HEK293 (cell line): ENCODE data around the gene PTGER2.
A peak's percentile ranks its signal among the peaks of the same experiment; 100 is the strongest.

Source experiments
- BCL11B ChIP-seq: fragments of 450-650 bp; formaldehyde crosslinking; IDR thresholded peaks from 2 replicates; pipeline ENCODE4 v1.5.1; 2016; ENCODE audit warnings: low read depth, missing biosample characterization, missing genetic modification characterization
- GFI1B ChIP-seq: fragments of 450-650 bp; formaldehyde crosslinking; IDR thresholded peaks from 2 replicates; pipeline ENCODE4 v1.5.1; 2016; ENCODE audit warnings: missing biosample characterization, missing genetic modification characterization
- HOXA7 ChIP-seq: sonication (generic); formaldehyde crosslinking; IDR thresholded peaks from 2 replicates; pipeline ENCODE4 v1.8.1; 2022; ENCODE audit warnings: missing genetic modification reagents, borderline replicate concordance
- MZF1 ChIP-seq: fragments of 450-650 bp; formaldehyde crosslinking; IDR thresholded peaks from 2 replicates; pipeline ENCODE4 v1.5.1; 2017; ENCODE audit warnings: missing biosample characterization, missing genetic modification characterization, borderline replicate concordance
- OVOL3 ChIP-seq: fragments of 450-650 bp; formaldehyde crosslinking; IDR thresholded peaks from 2 replicates; pipeline ENCODE4 v1.5.1; 2016; ENCODE audit warnings: missing biosample characterization, missing genetic modification characterization
- REPIN1 ChIP-seq: fragments of 450-650 bp; formaldehyde crosslinking; IDR thresholded peaks from 2 replicates; pipeline ENCODE4 v1.5.1; 2017; ENCODE audit warnings: missing biosample characterization, missing genetic modification characterization, low read depth
- YY1 ChIP-seq: fragments of 450-650 bp; formaldehyde crosslinking; IDR thresholded peaks from 2 replicates; pipeline ENCODE4 v1.5.1; 2018; ENCODE audit warnings: missing biosample characterization, missing genetic modification characterization
- ZFP3 ChIP-seq: fragments of 450-650 bp; formaldehyde crosslinking; IDR thresholded peaks from 2 replicates; pipeline ENCODE4 v1.5.1; 2016; ENCODE audit warnings: low read depth, missing biosample characterization, missing genetic modification characterization
- ZNF174 ChIP-seq: fragments of 450-650 bp; formaldehyde crosslinking; IDR thresholded peaks from 2 replicates; pipeline ENCODE4 v1.5.0; 2017; ENCODE audit warnings: missing biosample characterization, mild to moderate bottlenecking, missing genetic modification characterization
- ZNF19 ChIP-seq: fragments of 450-650 bp; formaldehyde crosslinking; IDR thresholded peaks from 2 replicates; pipeline ENCODE4; 2016; ENCODE audit warnings: missing biosample characterization, missing genetic modification characterization, low read depth
- ZNF24 ChIP-seq: fragments of 450-650 bp; formaldehyde crosslinking; IDR thresholded peaks from 2 replicates; pipeline ENCODE4 v1.5.1; 2016; ENCODE audit warnings: missing biosample characterization, missing genetic modification characterization
- ZNF292 ChIP-seq: fragments of 450-650 bp; formaldehyde crosslinking; IDR thresholded peaks from 2 replicates; pipeline ENCODE4 v1.5.1; 2016; ENCODE audit warnings: low read depth, missing biosample characterization, missing genetic modification characterization, borderline replicate concordance
- ZNF350 ChIP-seq: fragments of 450-650 bp; formaldehyde crosslinking; IDR thresholded peaks from 2 replicates; pipeline ENCODE4 v1.5.0; 2017; ENCODE audit warnings: missing biosample characterization, mild to moderate bottlenecking, missing genetic modification characterization
- ZNF426 ChIP-seq: fragments of 450-650 bp; formaldehyde crosslinking; IDR thresholded peaks from 2 replicates; pipeline ENCODE4 v1.5.1; 2017; ENCODE audit warnings: missing biosample characterization, missing genetic modification characterization, mild to moderate bottlenecking, inconsistent platforms, moderate library complexity
- ZNF48 ChIP-seq: fragments of 450-650 bp; formaldehyde crosslinking; IDR thresholded peaks from 2 replicates; pipeline ENCODE4 v1.5.1; 2016; ENCODE audit warnings: missing biosample characterization, missing genetic modification characterization
- ZNF510 ChIP-seq: fragments of 450-650 bp; formaldehyde crosslinking; IDR thresholded peaks from 2 replicates; pipeline ENCODE4 v1.5.1; 2018; ENCODE audit warnings: mild to moderate bottlenecking, missing genetic modification characterization, missing biosample characterization; ENCODE audit not compliant: insufficient replicate concordance
- ZNF555 ChIP-seq: fragments of 450-650 bp; formaldehyde crosslinking; conservative IDR thresholded peaks from 2 replicates; pipeline ENCODE4 v1.5.1; 2017; ENCODE audit warnings: missing biosample characterization, mild to moderate bottlenecking, missing genetic modification characterization, inconsistent platforms
- ZNF707 ChIP-seq: fragments of 450-650 bp; formaldehyde crosslinking; IDR thresholded peaks from 2 replicates; pipeline ENCODE4 v1.5.1; 2016; ENCODE audit warnings: missing biosample characterization, missing genetic modification characterization
- ZNF76 ChIP-seq: fragments of 450-650 bp; formaldehyde crosslinking; IDR thresholded peaks from 2 replicates; pipeline ENCODE4; 2016; ENCODE audit warnings: low read depth, missing biosample characterization, missing genetic modification characterization, borderline replicate concordance
- ZNF777 ChIP-seq: fragments of 450-650 bp; formaldehyde crosslinking; IDR thresholded peaks from 2 replicates; pipeline ENCODE4 v1.5.1; 2017; ENCODE audit warnings: missing biosample characterization, missing genetic modification characterization, borderline replicate concordance
- ZSCAN23 ChIP-seq: fragments of 450-650 bp; formaldehyde crosslinking; IDR thresholded peaks from 2 replicates; pipeline ENCODE4 v1.5.1; 2016; ENCODE audit warnings: missing biosample characterization, missing genetic modification characterization
- TF ChIP-seq, protein P1 (sequence below): fragments of 450-650 bp; formaldehyde crosslinking; IDR thresholded peaks from 2 replicates; pipeline ENCODE4 v1.5.1; 2016; ENCODE audit warnings: missing biosample characterization, missing genetic modification characterization
- TF ChIP-seq, protein P2 (sequence below): fragments of 450-650 bp; formaldehyde crosslinking; IDR thresholded peaks from 2 replicates; pipeline ENCODE4 v1.5.1; 2016; ENCODE audit warnings: missing biosample characterization, missing genetic modification characterization, borderline replicate concordance
- TF ChIP-seq, protein P3 (sequence below): fragments of 450-650 bp; formaldehyde crosslinking; IDR thresholded peaks from 2 replicates; pipeline ENCODE4 v1.5.1; 2017; ENCODE audit warnings: missing biosample characterization, mild to moderate bottlenecking, missing genetic modification characterization, moderate library complexity
- TF ChIP-seq, protein P4 (sequence below): fragments of 450-650 bp; formaldehyde crosslinking; IDR thresholded peaks from 2 replicates; pipeline ENCODE4 v1.5.1; 2016; ENCODE audit warnings: missing biosample characterization, missing genetic modification characterization
- TF ChIP-seq, protein P5 (sequence below): fragments of 450-650 bp; formaldehyde crosslinking; IDR thresholded peaks from 2 replicates; pipeline ENCODE4 v1.5.1; 2016; ENCODE audit warnings: missing biosample characterization, missing genetic modification characterization
- TF ChIP-seq, protein P6 (sequence below): fragments of 450-650 bp; formaldehyde crosslinking; IDR thresholded peaks from 2 replicates; pipeline ENCODE4 v1.5.1; 2016; ENCODE audit warnings: missing biosample characterization, missing genetic modification characterization

The PTGER2 gene

DNA sequence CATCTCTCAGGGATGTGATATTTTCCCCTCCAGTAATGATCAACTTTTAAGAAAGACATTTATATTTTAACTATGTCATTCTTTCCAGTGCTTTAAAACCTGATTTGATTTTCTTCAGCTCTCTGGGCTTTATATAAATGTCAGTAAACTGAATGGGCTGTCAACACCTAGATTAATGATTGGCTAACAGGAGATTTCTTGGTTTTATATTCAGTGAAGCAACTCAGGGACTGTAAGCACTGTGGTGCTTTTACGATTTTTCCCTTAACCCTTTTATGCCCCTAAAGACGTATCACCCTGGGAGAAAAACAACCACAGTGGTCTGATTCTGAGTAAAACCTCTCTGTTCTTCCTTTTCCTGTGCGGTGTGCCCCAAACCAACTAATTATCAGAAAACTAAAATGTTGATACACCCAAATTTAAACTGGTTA, 38.0 kb downstream of the PTGER2 start (continued):
- TF ChIP-seq, protein P1, sequence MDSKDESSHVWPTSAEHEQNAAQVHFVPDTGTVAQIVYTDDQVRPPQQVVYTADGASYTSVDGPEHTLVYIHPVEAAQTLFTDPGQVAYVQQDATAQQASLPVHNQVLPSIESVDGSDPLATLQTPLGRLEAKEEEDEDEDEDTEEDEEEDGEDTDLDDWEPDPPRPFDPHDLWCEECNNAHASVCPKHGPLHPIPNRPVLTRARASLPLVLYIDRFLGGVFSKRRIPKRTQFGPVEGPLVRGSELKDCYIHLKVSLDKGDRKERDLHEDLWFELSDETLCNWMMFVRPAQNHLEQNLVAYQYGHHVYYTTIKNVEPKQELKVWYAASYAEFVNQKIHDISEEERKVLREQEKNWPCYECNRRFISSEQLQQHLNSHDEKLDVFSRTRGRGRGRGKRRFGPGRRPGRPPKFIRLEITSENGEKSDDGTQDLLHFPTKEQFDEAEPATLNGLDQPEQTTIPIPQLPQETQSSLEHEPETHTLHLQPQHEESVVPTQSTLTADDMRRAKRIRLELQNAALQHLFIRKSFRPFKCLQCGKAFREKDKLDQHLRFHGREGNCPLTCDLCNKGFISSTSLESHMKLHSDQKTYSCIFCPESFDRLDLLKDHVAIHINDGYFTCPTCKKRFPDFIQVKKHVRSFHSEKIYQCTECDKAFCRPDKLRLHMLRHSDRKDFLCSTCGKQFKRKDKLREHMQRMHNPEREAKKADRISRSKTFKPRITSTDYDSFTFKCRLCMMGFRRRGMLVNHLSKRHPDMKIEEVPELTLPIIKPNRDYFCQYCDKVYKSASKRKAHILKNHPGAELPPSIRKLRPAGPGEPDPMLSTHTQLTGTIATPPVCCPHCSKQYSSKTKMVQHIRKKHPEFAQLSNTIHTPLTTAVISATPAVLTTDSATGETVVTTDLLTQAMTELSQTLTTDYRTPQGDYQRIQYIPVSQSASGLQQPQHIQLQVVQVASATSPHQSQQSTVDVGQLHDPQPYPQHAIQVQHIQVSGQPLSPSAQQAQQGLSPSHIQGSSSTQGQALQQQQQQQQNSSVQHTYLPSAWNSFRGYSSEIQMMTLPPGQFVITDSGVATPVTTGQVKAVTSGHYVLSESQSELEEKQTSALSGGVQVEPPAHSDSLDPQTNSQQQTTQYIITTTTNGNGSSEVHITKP: no peak
- TF ChIP-seq, protein P2, sequence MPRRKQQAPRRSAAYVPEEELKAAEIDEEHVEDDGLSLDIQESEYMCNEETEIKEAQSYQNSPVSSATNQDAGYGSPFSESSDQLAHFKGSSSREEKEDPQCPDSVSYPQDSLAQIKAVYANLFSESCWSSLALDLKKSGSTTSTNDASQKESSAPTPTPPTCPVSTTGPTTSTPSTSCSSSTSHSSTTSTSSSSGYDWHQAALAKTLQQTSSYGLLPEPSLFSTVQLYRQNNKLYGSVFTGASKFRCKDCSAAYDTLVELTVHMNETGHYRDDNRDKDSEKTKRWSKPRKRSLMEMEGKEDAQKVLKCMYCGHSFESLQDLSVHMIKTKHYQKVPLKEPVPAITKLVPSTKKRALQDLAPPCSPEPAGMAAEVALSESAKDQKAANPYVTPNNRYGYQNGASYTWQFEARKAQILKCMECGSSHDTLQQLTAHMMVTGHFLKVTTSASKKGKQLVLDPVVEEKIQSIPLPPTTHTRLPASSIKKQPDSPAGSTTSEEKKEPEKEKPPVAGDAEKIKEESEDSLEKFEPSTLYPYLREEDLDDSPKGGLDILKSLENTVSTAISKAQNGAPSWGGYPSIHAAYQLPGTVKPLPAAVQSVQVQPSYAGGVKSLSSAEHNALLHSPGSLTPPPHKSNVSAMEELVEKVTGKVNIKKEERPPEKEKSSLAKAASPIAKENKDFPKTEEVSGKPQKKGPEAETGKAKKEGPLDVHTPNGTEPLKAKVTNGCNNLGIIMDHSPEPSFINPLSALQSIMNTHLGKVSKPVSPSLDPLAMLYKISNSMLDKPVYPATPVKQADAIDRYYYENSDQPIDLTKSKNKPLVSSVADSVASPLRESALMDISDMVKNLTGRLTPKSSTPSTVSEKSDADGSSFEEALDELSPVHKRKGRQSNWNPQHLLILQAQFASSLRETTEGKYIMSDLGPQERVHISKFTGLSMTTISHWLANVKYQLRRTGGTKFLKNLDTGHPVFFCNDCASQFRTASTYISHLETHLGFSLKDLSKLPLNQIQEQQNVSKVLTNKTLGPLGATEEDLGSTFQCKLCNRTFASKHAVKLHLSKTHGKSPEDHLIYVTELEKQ (tag by site-specific recombination): no peak
- TF ChIP-seq ZNF76 (tag by site-specific recombination) (no peak), ZFP3 (tag by site-specific recombination) (no peak), BCL11B (0 out of 2 replicates have a peak, but pooled peaks have one; percentile 41), ZNF777 (tag by site-specific recombination) (no peak), ZNF19 (tag by site-specific recombination) (no peak), ZNF555 (no peak), ZNF24 (tag by site-specific recombination) (no peak), ZNF174 (tag by site-specific recombination) (no peak), MZF1 (tag by site-specific recombination) (no peak), ZSCAN23 (no peak), ZNF707 (tag by site-specific recombination) (no peak), HOXA7 (no peak), ZNF350 (tag by site-specific recombination) (no peak), OVOL3 (peak; percentile 43; the same call in 1 of the 2 replicates), ZNF426 (tag by site-specific recombination) (no peak), GFI1B (tag by site-specific recombination) (peak; percentile 93), ZNF292 (tag by site-specific recombination) (no peak), YY1 (tag by site-specific recombination) (no peak), ZNF48 (tag by site-specific recombination) (no peak), REPIN1 (tag by site-specific recombination) (no peak), ZNF510 (no peak)
- TF ChIP-seq, protein P3, sequence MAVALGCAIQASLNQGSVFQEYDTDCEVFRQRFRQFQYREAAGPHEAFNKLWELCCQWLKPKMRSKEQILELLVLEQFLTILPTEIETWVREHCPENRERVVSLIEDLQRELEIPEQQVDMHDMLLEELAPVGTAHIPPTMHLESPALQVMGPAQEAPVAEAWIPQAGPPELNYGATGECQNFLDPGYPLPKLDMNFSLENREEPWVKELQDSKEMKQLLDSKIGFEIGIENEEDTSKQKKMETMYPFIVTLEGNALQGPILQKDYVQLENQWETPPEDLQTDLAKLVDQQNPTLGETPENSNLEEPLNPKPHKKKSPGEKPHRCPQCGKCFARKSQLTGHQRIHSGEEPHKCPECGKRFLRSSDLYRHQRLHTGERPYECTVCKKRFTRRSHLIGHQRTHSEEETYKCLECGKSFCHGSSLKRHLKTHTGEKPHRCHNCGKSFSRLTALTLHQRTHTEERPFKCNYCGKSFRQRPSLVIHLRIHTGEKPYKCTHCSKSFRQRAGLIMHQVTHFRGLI (tag by site-specific recombination): no peak
- TF ChIP-seq, protein P4, sequence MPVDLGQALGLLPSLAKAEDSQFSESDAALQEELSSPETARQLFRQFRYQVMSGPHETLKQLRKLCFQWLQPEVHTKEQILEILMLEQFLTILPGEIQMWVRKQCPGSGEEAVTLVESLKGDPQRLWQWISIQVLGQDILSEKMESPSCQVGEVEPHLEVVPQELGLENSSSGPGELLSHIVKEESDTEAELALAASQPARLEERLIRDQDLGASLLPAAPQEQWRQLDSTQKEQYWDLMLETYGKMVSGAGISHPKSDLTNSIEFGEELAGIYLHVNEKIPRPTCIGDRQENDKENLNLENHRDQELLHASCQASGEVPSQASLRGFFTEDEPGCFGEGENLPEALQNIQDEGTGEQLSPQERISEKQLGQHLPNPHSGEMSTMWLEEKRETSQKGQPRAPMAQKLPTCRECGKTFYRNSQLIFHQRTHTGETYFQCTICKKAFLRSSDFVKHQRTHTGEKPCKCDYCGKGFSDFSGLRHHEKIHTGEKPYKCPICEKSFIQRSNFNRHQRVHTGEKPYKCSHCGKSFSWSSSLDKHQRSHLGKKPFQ (tag by site-specific recombination): no peak
- TF ChIP-seq, protein P5, sequence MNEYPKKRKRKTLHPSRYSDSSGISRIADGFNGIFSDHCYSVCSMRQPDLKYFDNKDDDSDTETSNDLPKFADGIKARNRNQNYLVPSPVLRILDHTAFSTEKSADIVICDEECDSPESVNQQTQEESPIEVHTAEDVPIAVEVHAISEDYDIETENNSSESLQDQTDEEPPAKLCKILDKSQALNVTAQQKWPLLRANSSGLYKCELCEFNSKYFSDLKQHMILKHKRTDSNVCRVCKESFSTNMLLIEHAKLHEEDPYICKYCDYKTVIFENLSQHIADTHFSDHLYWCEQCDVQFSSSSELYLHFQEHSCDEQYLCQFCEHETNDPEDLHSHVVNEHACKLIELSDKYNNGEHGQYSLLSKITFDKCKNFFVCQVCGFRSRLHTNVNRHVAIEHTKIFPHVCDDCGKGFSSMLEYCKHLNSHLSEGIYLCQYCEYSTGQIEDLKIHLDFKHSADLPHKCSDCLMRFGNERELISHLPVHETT (tag by site-specific recombination): no peak
- TF ChIP-seq, protein P6, sequence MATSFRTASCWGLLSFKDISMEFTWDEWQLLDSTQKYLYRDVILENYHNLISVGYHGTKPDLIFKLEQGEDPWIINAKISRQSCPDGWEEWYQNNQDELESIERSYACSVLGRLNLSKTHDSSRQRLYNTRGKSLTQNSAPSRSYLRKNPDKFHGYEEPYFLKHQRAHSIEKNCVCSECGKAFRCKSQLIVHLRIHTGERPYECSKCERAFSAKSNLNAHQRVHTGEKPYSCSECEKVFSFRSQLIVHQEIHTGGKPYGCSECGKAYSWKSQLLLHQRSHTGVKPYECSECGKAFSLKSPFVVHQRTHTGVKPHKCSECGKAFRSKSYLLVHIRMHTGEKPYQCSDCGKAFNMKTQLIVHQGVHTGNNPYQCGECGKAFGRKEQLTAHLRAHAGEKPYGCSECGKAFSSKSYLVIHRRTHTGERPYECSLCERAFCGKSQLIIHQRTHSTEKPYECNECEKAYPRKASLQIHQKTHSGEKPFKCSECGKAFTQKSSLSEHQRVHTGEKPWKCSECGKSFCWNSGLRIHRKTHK: no peak
